A673 (cell line): ENCODE measurements around the gene ZBTB26. TPM values are rescaled to one million over a fixed set of nuclear protein-coding genes. Genes with fewer than 3 reads are reported as not detected.

Experiments
- BruUV-seq: library from RNA; stranded (reverse); fragments of 400-500 nt; replicated peaks from 2 replicates; lab custom pipeline; 2021; lab: Mats Ljungman, UMichigan
- CTCF ChIA-PET: fragments of 300-600 bp; sonication (Branson Sonifier 250); formaldehyde crosslinking; loops from one replicate; lab custom pipeline; 2022; ENCODE audit warnings: antibody characterized with exemption; lab: Charles Lee
- POLR2A ChIA-PET: fragments of 300-600 bp; sonication (Branson Sonifier 250); formaldehyde crosslinking; loops from one replicate; lab custom pipeline; 2022; ENCODE audit warnings: antibody characterized with exemption; ENCODE audit not compliant: low non-redundant PET; lab: Charles Lee
- DNase-seq: peaks from one replicate; pipeline ENCODE4 v3.0.0-alpha.2; 2015; ENCODE audit warnings: low spot score
- H3K27ac ChIP-seq: fragments of 200-600 bp; sonication (generic); 2 replicates; pipeline ENCODE4 v1.5.1; 2016; ENCODE audit warnings: mixed run types, low read depth, mild to moderate bottlenecking, mixed read lengths, antibody characterized with exemption, low read length; ENCODE audit not compliant: poor library complexity, severe bottlenecking
- H3K27me3 ChIP-seq: fragments of 200-600 bp; sonication (generic); replicated peaks from 2 replicates; pipeline ENCODE4 v1.6.1; 2017; ENCODE audit warnings: mixed run types, low read depth, mild to moderate bottlenecking, mixed read lengths, antibody characterized with exemption, low read length; ENCODE audit not compliant: insufficient read depth, poor library complexity
- H3K36me3 ChIP-seq: fragments of 200-600 bp; sonication (generic); 2 replicates; pipeline ENCODE4 v1.6.1; 2016; ENCODE audit warnings: mixed run types, mild to moderate bottlenecking, mixed read lengths, antibody characterized with exemption, low read length; ENCODE audit not compliant: insufficient read depth, poor library complexity, severe bottlenecking
- H3K4me1 ChIP-seq: fragments of 200-600 bp; sonication (generic); 2 replicates; pipeline ENCODE4 v1.6.1; 2017; ENCODE audit warnings: mixed run types, mild to moderate bottlenecking, mixed read lengths, antibody characterized with exemption, low read length; ENCODE audit not compliant: insufficient read depth, poor library complexity, severe bottlenecking
- H3K4me3 ChIP-seq: fragments of 200-600 bp; sonication (generic); 2 replicates; pipeline ENCODE4 v1.5.1; 2016; ENCODE audit warnings: low read depth, mixed run types, mild to moderate bottlenecking, mixed read lengths, low read length; ENCODE audit not compliant: poor library complexity, severe bottlenecking
- H3K9me3 ChIP-seq: fragments of 200-600 bp; sonication (generic); 2 replicates; pipeline ENCODE4 v1.6.1; 2016; ENCODE audit warnings: mixed run types, low read depth, mild to moderate bottlenecking, mixed read lengths, antibody characterized with exemption, low read length; ENCODE audit not compliant: poor library complexity, severe bottlenecking
- CTCF ChIP-seq: fragments of 300-800, 200-600 bp; sonication (generic); conservative IDR thresholded peaks from 2 replicates; pipeline ENCODE4 v1.5.1; 2017; ENCODE audit warnings: low read depth, mild to moderate bottlenecking, antibody characterized with exemption, low read length, moderate library complexity, mixed read lengths
- EZH2 ChIP-seq: fragments of 200-600 bp; sonication (generic); IDR thresholded peaks from 2 replicates; pipeline ENCODE4 v1.6.1; 2017; ENCODE audit warnings: borderline replicate concordance, low read depth, mild to moderate bottlenecking, mixed read lengths, antibody characterized with exemption, low read length; ENCODE audit not compliant: poor library complexity, severe bottlenecking
- intact Hi-C: fragments of 100-400 bp; cut with micrococcal nuclease; formaldehyde crosslinking; loops from one replicate; pipeline ENCODE4 v1.10.0; 2022; ENCODE audit not compliant: unreplicated experiment
- total RNA-seq: library from RNA; stranded (reverse); gene quantifications from 2 replicates; pipeline ENCODE4 v1.2.3, GENCODE V29; 2021

The ZBTB26 gene
- total RNA-seq, 1 experiment from 2014 or later, result 10.1 TPM

GRCh38 chr9:122941582-122942234, 10.4 kb upstream of the ZBTB26 start:
- DNase-seq, result no peak
- TF ChIP-seq CTCF, result no peak
- no peak for TF ChIP-seq EZH2

GRCh38 chr9:122940749-122941581, 9.7 kb upstream of the ZBTB26 start, which contains the start of gene RABGAP1:
RABGAP1 (plus strand) TSS chr9:122941020; CDS start chr9:122957060, 16,040 bp downstream.
- Histone ChIP-seq H3K4me3 (peak within 1 kb of the TSS; percentile 90), H3K4me1 (peaks cover 13% of the 10 kb centered on the region), H3K36me3 (peaks cover 31% of the 10 kb centered on the region), H3K9me3 (no peaks in the 10 kb centered on the region), H3K27me3 (no peaks in the 10 kb centered on the region), H3K27ac (peak within 1 kb of the TSS; percentile 84)
- BruUV-seq, result no TSS peak
- TF ChIP-seq EZH2, result no peak
- no peak for TF ChIP-seq CTCF
- intact Hi-C loops, result no loop called here
- DNase-seq, result peak; percentile 99
- CTCF ChIA-PET, result interaction anchor here (0.6 to 1.0 kb wide), 2 partner anchors 50 to 102 kb away, joined by 3 to 4 read pairs; no protein-coding TSS in a partner anchor
- POLR2A ChIA-PET, result interaction anchor here (0.6 to 1.1 kb wide), 3 partner anchors 9 to 707 kb away, joined by 3 to 5 read pairs (median 3); partner anchors contain the start of gene ZBTB26

More at GRCh38 chr9:122941582-122942234, 10.4 kb upstream of the ZBTB26 start:
- POLR2A ChIA-PET, result no interaction called here
- peak overlapping the region; percentile 84 for H3K27ac ChIP-seq
- peaks cover 24% of the 10 kb centered on the region for H3K36me3 ChIP-seq
- no peaks in the 10 kb centered on the region for H3K27me3 ChIP-seq
- CTCF ChIA-PET, result no interaction called here
- intact Hi-C loops, result no loop called here
- no peaks in the 10 kb centered on the region for H3K9me3 ChIP-seq
- peaks cover 20% of the 10 kb centered on the region for H3K4me1 ChIP-seq
- peak overlapping the region; percentile 90 for H3K4me3 ChIP-seq
- BruUV-seq, result TSS peak; percentile 63

GRCh38 chr9:122940454-122940748, 9.1 kb upstream of the ZBTB26 start:
- CTCF ChIA-PET, result interaction anchor here (1.0 kb wide), 1 partner anchor 51 kb away, joined by 4 read pairs; no protein-coding TSS in a partner anchor
- H3K9me3 ChIP-seq, result no peaks in the 10 kb centered on the region
- intact Hi-C loops, result no loop called here
- no peak for TF ChIP-seq CTCF
- TF ChIP-seq EZH2, result no peak
- peaks cover 7% of the 10 kb centered on the region for H3K4me1 ChIP-seq
- peaks cover 31% of the 10 kb centered on the region for H3K36me3 ChIP-seq
- H3K4me3 ChIP-seq, result peak overlapping the region; percentile 90
- no peaks in the 10 kb centered on the region for H3K27me3 ChIP-seq
- no TSS peak for BruUV-seq
- no peak for DNase-seq
- peak overlapping the region; percentile 56 for H3K27ac ChIP-seq
- POLR2A ChIA-PET, result interaction anchor here (0.6 to 1.1 kb wide), 3 partner anchors 9 to 706 kb away, joined by 3 to 5 read pairs (median 3); partner anchors contain the start of gene ZBTB26
